SK-N-SH treated with all-trans-retinoic acid at 6 μM for 48 hours (cell line): ENCODE measurements around the gene KLHDC10.

Source experiments
- ARNTL ChIP-seq: fragments of 450-650 bp; formaldehyde crosslinking; IDR thresholded peaks from 2 replicates; pipeline ENCODE4 v1.5.0; 2020; ENCODE audit warnings: low read depth, mild to moderate bottlenecking, moderate library complexity, borderline replicate concordance
- RARB ChIP-seq: fragments of 250-450 bp; sonication (Bioruptor Pico); IDR thresholded peaks from 2 replicates; pipeline ENCODE4 v1.8.0; 2021; ENCODE audit warnings: mild to moderate bottlenecking, moderate library complexity
- ZFP30 ChIP-seq: fragments of 450-650 bp; formaldehyde crosslinking; IDR thresholded peaks from 2 replicates; pipeline ENCODE4 v1.5.0; 2022; ENCODE audit warnings: mild to moderate bottlenecking, moderate library complexity
- TF ChIP-seq, protein P1 (sequence below): fragments of 250-450 bp; sonication (Bioruptor Pico); IDR thresholded peaks from 2 replicates; pipeline ENCODE4 v1.5.1; 2020; ENCODE audit warnings: low read depth, mild to moderate bottlenecking, moderate library complexity
- TF ChIP-seq, protein P2 (sequence below): fragments of 250-450 bp; sonication (Bioruptor Pico); IDR thresholded peaks from 2 replicates; pipeline ENCODE4 v1.8.0; 2020; ENCODE audit warnings: mild to moderate bottlenecking, moderate library complexity, borderline replicate concordance
- TF ChIP-seq, protein P3 (sequence below): fragments of 250-450 bp; sonication (Bioruptor Pico); IDR thresholded peaks from 2 replicates; pipeline ENCODE4 v1.8.0; 2021; ENCODE audit warnings: low read depth, mild to moderate bottlenecking, moderate library complexity, borderline replicate concordance

DNA sequence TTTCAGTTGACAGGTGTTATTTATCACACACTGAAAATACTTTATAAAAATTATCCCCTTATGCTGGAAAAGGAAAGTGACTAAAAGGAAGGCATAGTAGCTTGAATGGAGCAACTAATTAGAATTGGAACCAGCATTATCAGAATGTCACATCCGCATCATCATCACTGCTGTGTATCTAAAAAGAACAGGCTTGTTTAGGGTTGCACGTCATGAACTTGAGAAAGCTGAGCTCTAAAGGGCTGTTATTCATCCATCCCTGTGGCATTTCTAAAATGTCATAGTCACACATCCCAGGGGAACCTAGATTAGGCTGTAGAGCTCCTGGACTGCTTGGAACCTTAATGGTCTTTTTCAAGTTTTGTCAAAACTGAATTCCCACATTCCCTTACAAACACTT is 54.4 kb downstream of the KLHDC10 start:
- TF ChIP-seq, protein P1, sequence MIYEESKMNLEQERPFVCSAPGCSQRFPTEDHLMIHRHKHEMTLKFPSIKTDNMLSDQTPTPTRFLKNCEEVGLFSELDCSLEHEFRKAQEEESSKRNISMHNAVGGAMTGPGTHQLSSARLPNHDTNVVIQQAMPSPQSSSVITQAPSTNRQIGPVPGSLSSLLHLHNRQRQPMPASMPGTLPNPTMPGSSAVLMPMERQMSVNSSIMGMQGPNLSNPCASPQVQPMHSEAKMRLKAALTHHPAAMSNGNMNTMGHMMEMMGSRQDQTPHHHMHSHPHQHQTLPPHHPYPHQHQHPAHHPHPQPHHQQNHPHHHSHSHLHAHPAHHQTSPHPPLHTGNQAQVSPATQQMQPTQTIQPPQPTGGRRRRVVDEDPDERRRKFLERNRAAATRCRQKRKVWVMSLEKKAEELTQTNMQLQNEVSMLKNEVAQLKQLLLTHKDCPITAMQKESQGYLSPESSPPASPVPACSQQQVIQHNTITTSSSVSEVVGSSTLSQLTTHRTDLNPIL (CRISPR knock-in tag) = no peak
- TF ChIP-seq ZFP30 (CRISPR knock-in tag) (no peak), ARNTL (no peak), RARB (CRISPR knock-in tag) (no peak)
- TF ChIP-seq, protein P2, sequence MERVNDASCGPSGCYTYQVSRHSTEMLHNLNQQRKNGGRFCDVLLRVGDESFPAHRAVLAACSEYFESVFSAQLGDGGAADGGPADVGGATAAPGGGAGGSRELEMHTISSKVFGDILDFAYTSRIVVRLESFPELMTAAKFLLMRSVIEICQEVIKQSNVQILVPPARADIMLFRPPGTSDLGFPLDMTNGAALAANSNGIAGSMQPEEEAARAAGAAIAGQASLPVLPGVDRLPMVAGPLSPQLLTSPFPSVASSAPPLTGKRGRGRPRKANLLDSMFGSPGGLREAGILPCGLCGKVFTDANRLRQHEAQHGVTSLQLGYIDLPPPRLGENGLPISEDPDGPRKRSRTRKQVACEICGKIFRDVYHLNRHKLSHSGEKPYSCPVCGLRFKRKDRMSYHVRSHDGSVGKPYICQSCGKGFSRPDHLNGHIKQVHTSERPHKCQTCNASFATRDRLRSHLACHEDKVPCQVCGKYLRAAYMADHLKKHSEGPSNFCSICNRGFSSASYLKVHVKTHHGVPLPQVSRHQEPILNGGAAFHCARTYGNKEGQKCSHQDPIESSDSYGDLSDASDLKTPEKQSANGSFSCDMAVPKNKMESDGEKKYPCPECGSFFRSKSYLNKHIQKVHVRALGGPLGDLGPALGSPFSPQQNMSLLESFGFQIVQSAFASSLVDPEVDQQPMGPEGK (CRISPR knock-in tag) = no peak
- TF ChIP-seq, protein P3, sequence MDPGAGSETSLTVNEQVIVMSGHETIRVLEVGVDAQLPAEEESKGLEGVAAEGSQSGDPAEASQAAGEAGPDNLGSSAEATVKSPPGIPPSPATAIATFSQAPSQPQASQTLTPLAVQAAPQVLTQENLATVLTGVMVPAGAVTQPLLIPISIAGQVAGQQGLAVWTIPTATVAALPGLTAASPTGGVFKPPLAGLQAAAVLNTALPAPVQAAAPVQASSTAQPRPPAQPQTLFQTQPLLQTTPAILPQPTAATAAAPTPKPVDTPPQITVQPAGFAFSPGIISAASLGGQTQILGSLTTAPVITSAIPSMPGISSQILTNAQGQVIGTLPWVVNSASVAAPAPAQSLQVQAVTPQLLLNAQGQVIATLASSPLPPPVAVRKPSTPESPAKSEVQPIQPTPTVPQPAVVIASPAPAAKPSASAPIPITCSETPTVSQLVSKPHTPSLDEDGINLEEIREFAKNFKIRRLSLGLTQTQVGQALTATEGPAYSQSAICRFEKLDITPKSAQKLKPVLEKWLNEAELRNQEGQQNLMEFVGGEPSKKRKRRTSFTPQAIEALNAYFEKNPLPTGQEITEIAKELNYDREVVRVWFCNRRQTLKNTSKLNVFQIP (CRISPR knock-in tag) = no peak
